Large intestine (tissue), 3 donors: ENCODE data around the gene RHOBTB3. TPM values are rescaled to one million over a fixed set of nuclear protein-coding genes. Genes with fewer than 3 reads are reported as not detected.

Experiments used
- DNase-seq, 2 donors: peaks; one replicate each; pipeline versions ENCODE4 v3.0.0 to v3.0.0-alpha.2; 2013
- H3K27ac ChIP-seq: one replicate; pipeline ENCODE4 v1.5.1; 2013; ENCODE audit warnings: low read length
- H3K27me3 ChIP-seq: 2 replicates; pipeline ENCODE4 v1.6.1; 2013; ENCODE audit warnings: low read length; ENCODE audit not compliant: control insufficient read depth, insufficient read depth
- H3K36me3 ChIP-seq: 2 replicates; pipeline ENCODE4 v1.6.1; 2013; ENCODE audit warnings: low read length; ENCODE audit not compliant: control insufficient read depth, insufficient read depth
- H3K4me1 ChIP-seq: one replicate; pipeline ENCODE4 v1.6.1; 2013; ENCODE audit warnings: low read length; ENCODE audit not compliant: control insufficient read depth, insufficient read depth
- H3K4me3 ChIP-seq: one replicate; pipeline ENCODE4 v1.5.1; 2013; ENCODE audit warnings: low read length
- H3K9me3 ChIP-seq: one replicate; pipeline ENCODE4 v1.6.1; 2013; ENCODE audit warnings: mild to moderate bottlenecking, low read depth, low read length, moderate library complexity; ENCODE audit not compliant: control insufficient read depth
- WGBS: methylation state at CpG from one replicate; pipeline ENCODE4 v1.1.5; 2013; ENCODE audit warnings: low lambda C conversion rate; ENCODE audit not compliant: insufficient coverage; 5-methylcytosine and 5-hydroxymethylcytosine counted together
- polyA plus RNA-seq: library from polyadenylated mRNA; unstranded; fragments of 120-200 nt; gene quantifications from one replicate; pipeline ENCODE4 v1.2.1, GENCODE V29; 2013

RHOBTB3 gene
- polyA plus RNA-seq, 1 donor = 47.5 TPM

DNA sequence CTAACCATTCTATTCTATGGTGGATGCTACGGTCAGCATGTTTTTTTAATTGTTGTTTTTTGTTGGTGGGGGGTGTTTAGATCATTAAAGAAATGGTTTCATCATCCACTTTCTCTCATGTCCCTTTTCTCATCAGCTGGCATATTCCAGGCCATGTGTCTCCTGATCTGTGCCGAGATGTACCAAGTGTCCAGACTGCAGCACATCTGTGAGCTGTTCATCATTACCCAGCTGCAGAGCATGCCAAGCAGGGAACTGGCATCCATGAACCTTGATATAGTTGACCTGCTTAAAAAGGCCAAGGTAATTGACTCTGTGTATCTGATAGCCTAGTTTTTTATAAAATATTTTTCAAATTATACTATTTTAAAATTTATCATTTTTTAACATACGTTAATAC is 52.5 kb downstream of the RHOBTB3 start:
- WGBS = 100% methylated on average over 1 of the region's 3 CpGs
- DNase-seq = no peak

DNA sequence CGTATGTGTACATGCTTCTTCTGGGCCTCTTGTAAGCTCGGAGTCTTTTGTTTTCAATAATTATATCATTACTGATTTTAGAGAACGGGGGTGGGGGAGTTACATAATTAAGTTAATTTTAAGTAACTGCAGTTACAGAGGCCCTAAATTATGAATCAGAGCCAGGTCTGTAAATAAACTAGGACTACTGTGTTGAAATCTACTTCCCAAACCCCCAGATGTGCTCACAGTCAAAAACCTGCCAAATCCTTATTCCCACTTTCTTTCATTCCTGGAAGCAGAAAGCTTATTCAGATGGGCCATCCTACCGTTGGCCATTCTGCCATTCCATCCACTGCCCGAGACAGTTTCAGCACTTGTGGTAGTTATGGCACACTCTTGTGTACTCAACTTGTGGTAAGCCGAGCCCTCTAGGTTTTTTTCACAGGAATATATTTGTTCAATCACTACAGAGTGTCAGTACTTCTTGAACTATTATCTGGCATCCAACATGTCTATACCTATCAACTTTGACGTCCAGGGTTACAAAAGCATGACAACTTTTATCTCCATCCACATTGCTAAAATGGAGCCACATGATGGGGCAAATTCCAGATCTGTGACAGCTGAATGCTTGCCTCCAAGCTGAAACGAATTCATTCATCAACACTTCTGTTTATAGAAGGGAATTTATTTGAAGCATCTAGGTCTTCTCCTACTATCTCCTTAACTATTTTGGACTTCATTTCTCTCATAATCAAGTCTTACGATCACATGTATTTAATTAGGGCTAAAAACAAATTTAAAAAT is 53.6 kb downstream of the RHOBTB3 start:
- no peaks in the 10 kb centered on the region for H3K27me3 ChIP-seq
- peaks cover 33% of the 10 kb centered on the region for H3K36me3 ChIP-seq
- DNase-seq = no peak
- WGBS = 100% methylated on average over 2 of the region's 9 CpGs
- H3K27ac ChIP-seq = no peak overlapping the region
- no peaks in the 10 kb centered on the region for H3K9me3 ChIP-seq
- H3K4me3 ChIP-seq = no peak overlapping the region
- peaks cover 2% of the 10 kb centered on the region for H3K4me1 ChIP-seq

More for the DNA sequence above, 52.5 kb downstream of the RHOBTB3 start:
- H3K4me3 ChIP-seq = no peak overlapping the region
- H3K27ac ChIP-seq = no peak overlapping the region
- no peaks in the 10 kb centered on the region for H3K9me3 ChIP-seq
- peaks cover 2% of the 10 kb centered on the region for H3K4me1 ChIP-seq
- no peaks in the 10 kb centered on the region for H3K27me3 ChIP-seq
- H3K36me3 ChIP-seq = peaks cover 38% of the 10 kb centered on the region

DNA sequence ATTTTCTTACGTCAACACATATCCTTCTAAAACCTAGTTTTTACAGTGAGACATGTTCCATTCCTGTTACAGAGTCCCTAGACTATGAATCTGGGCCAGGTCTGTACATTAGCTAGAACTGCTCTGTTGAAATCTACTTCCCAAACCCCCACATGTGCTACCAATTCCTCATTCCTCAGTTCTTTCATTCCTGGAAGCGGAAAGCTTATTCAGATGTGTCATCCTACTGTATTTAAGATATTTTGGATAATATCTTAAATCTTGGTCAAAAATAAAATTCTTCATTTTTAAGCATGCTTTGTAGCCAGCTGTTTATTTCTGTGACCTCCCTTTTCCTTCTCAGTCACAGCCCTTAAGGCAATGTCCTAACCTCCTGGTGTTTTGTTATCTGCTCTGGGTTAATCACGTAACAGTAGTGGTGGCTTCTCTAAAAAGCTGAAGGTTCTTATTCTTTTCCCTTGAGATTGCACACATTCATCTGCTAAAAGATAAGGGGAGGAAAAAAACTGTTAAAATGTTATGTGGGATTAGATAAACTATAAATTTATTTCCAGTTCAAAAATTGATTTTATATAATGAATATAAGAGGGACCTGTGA is 55.8 kb downstream of the RHOBTB3 start:
- Histone ChIP-seq H3K4me3 (no peak overlapping the region), H3K4me1 (peaks cover 2% of the 10 kb centered on the region), H3K27me3 (no peaks in the 10 kb centered on the region), H3K9me3 (no peaks in the 10 kb centered on the region), H3K27ac (no peak overlapping the region), H3K36me3 (peaks cover 27% of the 10 kb centered on the region)
- no peak for DNase-seq
- 100% methylated on average over 2 of the region's 3 CpGs for WGBS

DNA sequence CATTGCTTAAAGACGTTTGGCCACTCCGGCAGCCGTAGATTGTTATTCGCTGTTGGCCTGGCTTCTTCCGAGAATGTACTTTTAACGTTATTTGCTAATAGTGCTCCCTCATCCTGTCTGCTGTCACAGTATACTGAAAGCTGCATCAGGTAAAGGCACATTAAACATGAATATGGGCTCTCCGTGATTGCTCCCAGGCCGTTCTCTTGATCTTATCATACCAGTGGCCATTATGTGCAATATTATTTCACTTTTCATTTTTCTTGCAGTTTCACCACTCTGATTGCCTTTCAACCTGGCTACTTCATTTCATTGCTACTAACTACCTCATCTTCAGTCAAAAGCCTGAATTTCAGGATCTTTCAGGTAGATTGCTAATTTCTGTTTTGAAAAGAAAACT is 57.4 kb downstream of the RHOBTB3 start:
- DNase-seq = no peak
- Histone ChIP-seq H3K27me3 (no peaks in the 10 kb centered on the region), H3K9me3 (no peaks in the 10 kb centered on the region), H3K36me3 (peaks cover 30% of the 10 kb centered on the region), H3K4me1 (peaks cover 2% of the 10 kb centered on the region), H3K27ac (no peak overlapping the region), H3K4me3 (no peak overlapping the region)
- WGBS = 54% methylated on average over 2 of the region's 8 CpGs

DNA sequence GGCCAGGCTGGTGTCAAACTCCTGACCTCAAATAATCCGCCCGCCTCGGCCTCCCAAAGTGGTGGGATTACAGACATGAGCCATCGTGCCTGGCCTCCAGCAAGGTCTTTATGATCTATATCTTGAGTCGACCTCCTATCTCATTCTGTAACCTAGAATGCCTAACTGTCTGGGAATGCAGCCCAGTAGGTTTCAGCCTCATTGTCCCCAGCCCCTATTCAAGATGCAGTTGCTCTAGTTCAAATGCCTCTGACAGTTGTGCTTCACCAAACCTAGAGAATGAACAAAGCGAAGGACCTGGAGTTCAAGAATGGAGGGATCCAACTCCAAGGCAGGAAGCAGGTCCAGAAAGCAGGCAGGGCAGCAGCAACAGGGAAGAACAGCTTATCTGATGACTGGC is 60.6 kb downstream of the RHOBTB3 start:
- no peak for DNase-seq
- 90% methylated on average over 2 of the region's 6 CpGs for WGBS
- no peaks in the 10 kb centered on the region for H3K27me3 ChIP-seq

DNA sequence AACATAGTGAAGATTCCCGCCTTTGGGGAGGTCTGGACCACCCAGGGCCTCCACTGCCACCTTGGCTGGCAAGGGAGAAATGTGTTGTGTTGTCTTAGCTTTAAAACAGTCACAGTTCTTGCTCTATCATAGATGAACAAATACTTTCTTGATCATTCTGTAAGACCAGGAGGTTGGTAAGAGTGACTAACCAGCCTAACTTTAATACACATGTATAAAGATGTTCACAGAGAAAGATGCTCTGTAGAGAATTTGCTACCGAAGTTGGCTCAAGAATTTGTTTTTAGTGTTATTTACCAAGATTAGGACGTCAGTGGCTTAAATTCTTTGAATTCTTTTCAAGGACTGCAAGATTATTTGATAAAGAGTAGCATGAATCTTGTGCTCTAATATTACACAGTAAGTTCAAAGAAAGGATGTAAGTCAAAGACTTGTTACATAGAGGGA is 63.0 kb downstream of the RHOBTB3 start:
- H3K27me3 ChIP-seq = no peaks in the 10 kb centered on the region
- peaks cover 11% of the 10 kb centered on the region for H3K36me3 ChIP-seq
- WGBS = 63% methylated on average over 2 of the region's 3 CpGs
- H3K27ac ChIP-seq = no peak overlapping the region
- H3K9me3 ChIP-seq = no peaks in the 10 kb centered on the region
- DNase-seq = no peak
- no peak overlapping the region for H3K4me3 ChIP-seq
- H3K4me1 ChIP-seq = peaks cover 3% of the 10 kb centered on the region

More for the DNA sequence above, 60.6 kb downstream of the RHOBTB3 start:
- peaks cover 21% of the 10 kb centered on the region for H3K36me3 ChIP-seq
- no peak overlapping the region for H3K4me3 ChIP-seq
- H3K9me3 ChIP-seq = no peaks in the 10 kb centered on the region
- H3K27ac ChIP-seq = no peak overlapping the region
- H3K4me1 ChIP-seq = peaks cover 2% of the 10 kb centered on the region

DNA sequence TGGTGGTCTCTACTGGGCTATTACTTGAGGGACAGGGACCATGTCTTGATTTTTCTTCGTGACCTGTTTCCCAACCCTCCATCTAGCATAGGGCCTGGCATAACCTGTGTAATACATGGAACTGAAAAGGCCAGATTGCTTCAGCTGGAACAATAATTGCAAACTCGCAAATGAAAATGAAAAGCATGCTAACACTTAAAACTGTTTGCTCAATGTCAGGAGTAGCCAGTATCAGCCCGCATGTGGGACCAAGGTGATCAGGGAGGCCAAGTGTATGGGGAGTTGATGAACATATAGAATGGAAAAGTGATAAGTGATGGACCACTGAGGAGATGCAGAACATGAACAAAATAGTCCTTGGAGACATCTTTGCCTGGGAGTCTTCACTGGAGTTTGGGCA is 66.2 kb downstream of the RHOBTB3 start:
- Histone ChIP-seq H3K27ac (no peak overlapping the region), H3K9me3 (no peaks in the 10 kb centered on the region), H3K4me1 (peaks cover 20% of the 10 kb centered on the region), H3K4me3 (no peak overlapping the region), H3K27me3 (no peaks in the 10 kb centered on the region), H3K36me3 (peaks cover 8% of the 10 kb centered on the region)
- DNase-seq = no peak
- WGBS = 100% methylated on average over 2 of the region's 3 CpGs

DNA sequence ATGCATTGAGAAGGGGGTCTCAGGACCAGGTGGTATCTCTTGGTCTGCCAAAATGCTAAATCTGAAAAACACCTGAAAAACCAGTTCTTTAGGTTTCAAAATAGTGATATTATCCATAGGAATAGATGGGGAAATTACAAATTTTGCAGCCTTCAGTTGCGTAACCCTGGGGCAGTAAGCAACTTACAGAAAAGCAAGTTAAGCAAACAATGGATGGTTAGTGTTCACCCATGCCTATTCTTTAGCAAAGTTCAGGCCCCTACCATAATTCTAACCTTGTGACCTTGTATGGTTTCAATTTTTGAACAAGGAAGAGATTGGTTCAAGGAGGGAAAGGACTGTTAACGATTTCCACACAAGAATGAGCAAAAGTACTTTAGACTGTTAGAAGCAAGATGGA is 66.9 kb downstream of the RHOBTB3 start:
- no CpG with 5 or more reads among the region's 2 CpGs for WGBS
- Histone ChIP-seq H3K4me3 (no peak overlapping the region), H3K9me3 (no peaks in the 10 kb centered on the region)

DNA sequence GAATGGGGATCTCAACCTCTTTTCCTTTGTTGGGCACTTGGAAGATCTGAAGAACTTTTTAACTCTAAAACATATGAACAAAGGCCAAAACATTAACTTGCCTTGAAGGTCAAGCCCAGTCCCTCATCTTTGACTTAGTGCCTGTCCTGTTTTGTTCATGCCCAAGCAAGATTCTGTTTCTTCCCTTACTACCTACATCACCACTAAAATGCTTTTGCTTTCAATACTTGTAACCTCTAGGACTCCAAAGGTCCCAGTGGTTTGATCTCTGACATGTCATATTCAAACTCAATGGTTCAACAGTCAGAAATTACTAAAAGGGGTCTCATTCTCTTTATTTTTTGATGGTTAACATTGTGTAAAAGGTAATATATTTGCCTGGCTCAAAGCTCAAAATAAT is 67.4 kb downstream of the RHOBTB3 start:
- Histone ChIP-seq H3K9me3 (no peaks in the 10 kb centered on the region), H3K36me3 (peaks cover 5% of the 10 kb centered on the region), H3K4me3 (no peak overlapping the region), H3K27me3 (no peaks in the 10 kb centered on the region), H3K27ac (no peak overlapping the region), H3K4me1 (peaks cover 32% of the 10 kb centered on the region)
- DNase-seq = no peak

More for the DNA sequence above, 66.9 kb downstream of the RHOBTB3 start:
- H3K4me1 ChIP-seq = peaks cover 28% of the 10 kb centered on the region
- H3K36me3 ChIP-seq = peaks cover 5% of the 10 kb centered on the region
- H3K27ac ChIP-seq = no peak overlapping the region
- H3K27me3 ChIP-seq = no peaks in the 10 kb centered on the region
- no peak for DNase-seq

DNA sequence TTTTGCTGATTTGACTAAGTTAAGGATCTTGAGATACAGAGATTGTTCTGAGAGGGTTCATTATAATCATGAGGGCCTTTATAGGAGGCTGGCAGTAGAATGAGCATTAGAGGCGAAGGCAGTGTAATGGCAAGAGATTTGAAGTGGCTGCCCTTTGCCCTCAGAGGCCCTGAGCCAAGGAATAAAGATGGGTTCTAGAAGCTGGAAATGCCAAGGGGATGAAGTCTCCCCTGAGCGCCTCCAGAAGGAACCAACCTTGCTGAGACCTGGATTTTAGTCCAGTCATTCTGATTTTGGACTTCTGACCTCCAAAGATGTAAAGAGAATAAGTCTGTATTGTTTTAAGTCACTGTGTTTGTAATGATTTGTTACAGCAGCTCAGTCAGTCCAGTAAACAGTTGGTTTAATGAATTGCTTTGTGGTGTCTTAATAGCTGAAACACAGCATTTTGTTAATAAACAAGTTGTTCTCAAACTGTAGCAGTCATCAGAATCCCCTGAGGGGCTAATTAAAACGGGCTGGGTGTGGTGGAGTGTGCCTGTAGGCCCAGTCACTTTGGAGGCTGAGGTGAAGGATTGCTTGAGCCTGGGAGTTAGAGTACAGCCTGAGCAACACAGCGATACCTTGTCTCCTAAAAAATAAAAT is 68.2 kb downstream of the RHOBTB3 start:
- H3K36me3 ChIP-seq = no peaks in the 10 kb centered on the region
- no peaks in the 10 kb centered on the region for H3K27me3 ChIP-seq
- H3K4me3 ChIP-seq = no peak overlapping the region
- H3K27ac ChIP-seq = no peak overlapping the region
- DNase-seq = peak in 1 of 2 donors; percentile 65
- WGBS = no CpG with 5 or more reads among the region's 4 CpGs
- peaks cover 36% of the 10 kb centered on the region for H3K4me1 ChIP-seq
- no peaks in the 10 kb centered on the region for H3K9me3 ChIP-seq
